ENCODE results near the gene ENPP3.

GRCh38 chr6:131769385-131770141, 132.5 kb downstream of the ENPP3 start:
- no peak for TF ChIP-seq BHLHE40 (IDR thresholded peaks at IDR 0.05; ENCODE audit: borderline replicate concordance in 1 of 2, low read depth in 2 of 2, low read length in 1 of 2)
- no peak for TF ChIP-seq CTCF (IDR thresholded peaks at IDR 0.05 in 2 of 3, conservative IDR thresholded peaks at IDR 0.05 in 1 of 3; ENCODE audit: control insufficient read depth in 2 of 3, extremely low read depth in 1 of 3, insufficient read depth in 1 of 3, low read depth in 3 of 3, low read length in 3 of 3)
- no peak for TF ChIP-seq MYC (IDR thresholded peaks at IDR 0.05; ENCODE audit: insufficient read depth, insufficient read length, insufficient replicate concordance, low read length, severe bottlenecking)
- TF ChIP-seq TAF1 (IDR thresholded peaks at IDR 0.05; ENCODE audit: borderline replicate concordance, low read depth, low read length) = no peak
- TF ChIP-seq ZNF274 (IDR thresholded peaks at IDR 0.05; ENCODE audit: insufficient read depth, insufficient read length) = no peak
- TF ChIP-seq USF1 (IDR thresholded peaks at IDR 0.05; ENCODE audit: borderline replicate concordance, extremely low read length, insufficient read depth, low read depth, low read length) = no peak
- no peak for TF ChIP-seq MTA2 (IDR thresholded peaks at IDR 0.05; ENCODE audit: low read depth)
- no peak for TF ChIP-seq IKZF1 (conservative IDR thresholded peaks at IDR 0.05)
- TF ChIP-seq EP300 (IDR thresholded peaks at IDR 0.05; ENCODE audit: borderline replicate concordance in 1 of 2, control insufficient read depth in 1 of 2, low read depth in 2 of 2, low read length in 2 of 2) = no peak
- no peak for TF ChIP-seq GABPA (IDR thresholded peaks at IDR 0.05; ENCODE audit: low read depth)
- TF ChIP-seq SRF (IDR thresholded peaks at IDR 0.05; ENCODE audit: low read depth in 2 of 2, low read length in 2 of 2) = no peak

Data from GM12878 (cell line).